ENCODE results near the gene ELFN2.
A peak's percentile ranks its signal among the peaks of the same experiment; 100 is the strongest.
"Not testable (repeated sequence)": the region's sequence is repeated elsewhere in the genome, so short reads cannot be mapped to it uniquely, and the experiment has no call there.

Gene ELFN2

DNA sequence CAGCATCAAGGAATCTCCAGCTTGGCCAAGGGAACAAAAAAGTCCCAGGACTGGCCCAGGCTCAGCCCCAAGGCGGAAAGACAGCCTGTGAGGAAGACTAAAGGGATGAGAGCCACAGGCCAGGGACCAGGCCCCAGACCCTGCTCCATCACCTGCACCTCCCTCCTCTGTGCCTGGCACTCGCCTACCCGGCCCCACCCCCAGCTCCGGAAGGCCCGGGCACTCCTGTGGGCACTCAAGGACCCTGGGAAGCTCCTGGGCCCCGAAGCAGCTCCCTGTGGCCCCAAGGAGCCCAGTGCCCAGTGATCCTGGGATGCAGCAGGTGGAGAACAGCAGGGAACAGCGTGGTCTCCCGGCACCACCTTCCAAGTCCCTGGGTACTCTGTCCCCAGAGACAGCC is 18.2 kb downstream of the ELFN2 start:
- DNase-seq, result no peak

DNA sequence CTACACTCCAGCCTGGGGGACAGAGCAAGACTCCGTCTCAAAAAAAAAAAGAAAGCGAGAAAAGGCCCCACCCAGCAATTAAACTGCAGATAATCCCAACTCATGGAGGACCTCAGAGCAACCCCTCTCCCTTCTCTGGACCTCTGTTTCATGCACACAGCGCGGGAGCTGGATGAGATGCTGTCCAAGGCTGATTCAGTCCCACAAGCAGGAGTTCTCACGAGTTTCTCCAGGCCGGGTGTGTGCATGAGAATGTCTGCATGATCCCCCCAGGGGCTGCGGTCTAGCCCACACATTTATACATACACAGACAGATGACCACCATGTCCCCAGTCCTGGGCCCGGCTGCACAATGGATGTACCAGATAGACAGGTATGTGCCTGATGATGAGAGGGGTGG is 19.4 kb downstream of the ELFN2 start:
- no peak for DNase-seq

- no peak for DNase-seq
Measured at GRCh38 chr22:37406441-37407235, 20.6 kb downstream of the ELFN2 start.

DNA sequence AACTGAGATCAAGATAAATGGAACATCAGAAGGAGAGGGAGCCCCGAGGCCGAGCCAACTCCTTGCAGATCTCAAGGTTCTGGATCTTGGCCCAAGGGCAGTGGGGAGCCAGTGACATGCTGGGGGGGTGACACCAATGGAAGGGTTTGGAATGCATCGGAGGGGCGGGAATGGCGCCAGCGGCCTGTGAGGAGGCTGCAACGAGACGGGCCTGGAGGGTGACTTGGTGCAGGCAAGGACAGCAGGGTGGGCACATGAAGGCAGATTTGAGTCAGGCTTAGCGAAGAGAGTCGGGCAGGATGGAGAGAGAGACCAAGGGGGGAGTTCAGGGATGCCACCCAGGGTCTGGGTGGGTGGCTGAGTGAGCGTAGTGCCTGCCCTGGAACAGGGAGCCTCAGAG is 23.2 kb downstream of the ELFN2 start:
- DNase-seq, result no peak

DNA sequence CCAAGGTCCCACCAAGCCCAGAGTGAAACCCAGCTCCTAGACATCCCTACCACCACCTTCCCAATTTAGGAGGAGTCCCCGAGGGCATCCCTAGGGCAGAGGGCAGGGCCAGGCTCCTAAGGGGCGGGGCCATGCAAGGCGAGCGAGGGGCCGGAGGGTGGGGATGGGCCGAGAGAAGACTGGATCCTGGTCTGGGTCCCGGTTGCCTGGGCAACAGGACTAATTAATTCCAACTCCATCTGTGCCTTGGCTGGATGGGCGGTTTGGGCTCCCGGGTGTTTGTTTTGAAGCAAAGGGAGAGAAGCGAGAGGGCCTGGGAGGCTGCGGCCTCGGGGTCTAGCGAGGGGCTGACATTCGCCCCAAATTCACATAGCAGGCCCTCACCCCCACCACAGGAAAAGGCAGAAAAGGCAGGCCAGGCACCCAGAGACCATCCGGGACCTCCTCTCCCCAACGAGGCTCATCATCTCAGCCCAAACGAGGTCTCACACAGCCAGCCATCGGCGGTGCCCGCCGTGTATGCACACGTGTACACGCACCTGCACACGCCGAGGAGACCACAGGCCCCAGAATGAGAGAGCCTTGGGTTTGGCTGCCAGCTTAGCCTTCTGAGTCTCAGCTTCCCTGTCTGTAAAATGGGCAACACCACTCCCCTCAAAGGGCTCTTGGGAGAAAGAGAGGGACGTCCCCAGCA is 23.9 kb downstream of the ELFN2 start:
- DNase-seq, result peak; percentile 86 to 90

DNA sequence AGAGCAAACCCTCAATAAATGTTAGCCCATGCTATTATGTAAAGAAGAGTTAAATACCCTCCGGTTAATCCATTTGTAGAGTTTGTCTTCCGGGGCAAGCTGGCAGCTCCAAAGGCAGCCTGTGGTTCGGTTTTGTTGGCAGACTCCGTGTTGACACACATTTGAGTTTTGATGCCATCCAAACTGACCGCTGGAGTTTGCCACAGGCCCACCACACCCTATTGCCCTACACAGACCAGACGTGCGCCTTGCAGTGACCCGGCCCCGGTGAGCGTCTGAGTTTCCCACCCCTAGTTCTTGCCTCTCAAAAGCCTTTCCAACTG is 25.1 kb downstream of the ELFN2 start:
- DNase-seq, result no peak

DNA sequence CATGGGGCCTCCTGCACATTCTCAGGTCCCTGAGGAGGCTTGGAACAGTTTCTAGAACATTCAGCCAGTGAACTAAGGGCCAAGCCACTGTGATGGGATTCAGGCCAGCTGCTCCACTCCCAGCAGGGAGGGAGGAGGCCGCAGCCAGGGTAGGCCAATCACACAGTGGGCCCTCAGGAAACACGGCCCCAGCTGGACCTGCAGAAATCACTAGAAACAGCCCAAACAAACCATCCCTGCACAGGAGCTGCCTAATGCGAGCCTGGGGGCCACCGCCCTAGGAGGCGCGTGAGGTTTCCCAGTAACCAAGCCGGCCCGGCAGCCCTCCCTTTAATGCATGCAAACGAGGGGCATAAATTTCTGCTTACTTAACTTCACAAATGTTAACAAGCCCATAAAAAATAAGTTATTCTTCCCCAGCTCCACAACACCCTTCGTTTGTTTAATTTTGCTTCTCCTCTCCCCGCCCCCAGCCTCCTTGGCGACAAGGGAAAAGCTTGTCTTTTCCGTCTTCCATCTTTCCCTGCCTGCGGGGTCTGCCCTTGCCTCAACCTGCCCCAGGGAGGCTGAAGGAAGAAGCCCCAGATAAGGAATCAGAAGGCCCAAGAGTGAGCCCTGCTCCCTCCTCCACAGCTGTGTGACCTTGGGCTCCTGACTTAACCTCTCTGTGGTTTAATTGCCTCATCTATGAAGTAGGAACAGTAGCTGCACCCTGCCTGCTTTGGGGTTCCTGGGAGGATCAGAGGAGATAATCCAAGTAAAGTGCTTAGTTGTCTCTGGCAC is 25.7 kb downstream of the ELFN2 start:
- DNase-seq, result peak; percentile 83 to 93

DNA sequence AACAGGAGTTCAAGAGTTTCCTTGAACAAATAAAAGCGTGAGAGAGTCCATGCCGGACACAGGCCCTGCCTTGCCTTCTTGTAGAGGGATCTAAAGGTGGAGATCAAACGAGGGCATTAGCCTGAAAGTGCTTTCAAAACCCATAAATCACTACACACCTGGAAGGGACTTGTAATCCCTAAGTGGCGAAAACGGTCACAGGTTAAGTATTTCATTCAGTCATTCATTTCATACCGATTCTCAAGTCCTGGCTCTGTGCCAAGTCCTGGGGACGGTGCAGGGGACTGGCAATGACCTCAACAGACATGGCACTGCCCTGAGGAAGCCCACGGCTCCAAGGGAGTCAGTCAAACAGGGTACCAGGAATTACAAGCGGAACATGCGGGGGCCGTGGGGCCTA is 26.6 kb downstream of the ELFN2 start:
- DNase-seq, result no peak

- DNase-seq, result not testable (repeated sequence)
Measured at GRCh38 chr22:37399457-37399856, 27.8 kb downstream of the ELFN2 start.

GRCh38 chr22:37397226-37397625 is 30.1 kb downstream of the ELFN2 start:
- no peak for DNase-seq

DNA sequence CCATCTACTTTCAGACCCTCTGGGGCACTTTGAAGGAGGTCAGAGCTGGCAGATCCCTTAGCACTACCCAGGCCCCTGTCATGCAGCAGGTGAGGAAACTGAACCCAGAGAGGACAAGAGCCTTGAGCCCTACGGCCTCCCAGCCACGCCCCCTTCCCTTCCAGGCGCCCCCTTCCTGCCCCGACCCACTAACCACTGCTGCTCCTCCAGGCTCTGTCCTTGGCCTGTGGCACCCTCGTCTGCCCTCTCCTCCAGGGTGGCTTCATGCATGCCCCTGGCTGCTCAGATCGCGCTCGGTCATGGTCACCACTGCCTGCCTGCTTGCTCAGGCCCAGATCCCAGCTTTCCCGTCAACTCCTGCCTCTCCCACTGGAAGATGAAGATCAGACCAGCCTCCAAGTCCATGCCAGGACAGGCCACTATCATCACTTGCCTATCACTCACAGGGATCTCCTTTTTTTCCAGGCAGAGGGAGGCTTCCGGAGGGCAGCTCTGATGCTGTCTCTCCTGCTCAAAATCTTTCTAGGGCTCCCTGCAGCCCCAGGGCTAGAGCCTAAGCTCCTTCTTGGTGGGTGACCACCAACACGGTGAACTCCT is 30.7 kb downstream of the ELFN2 start:
- DNase-seq, result no peak

DNA sequence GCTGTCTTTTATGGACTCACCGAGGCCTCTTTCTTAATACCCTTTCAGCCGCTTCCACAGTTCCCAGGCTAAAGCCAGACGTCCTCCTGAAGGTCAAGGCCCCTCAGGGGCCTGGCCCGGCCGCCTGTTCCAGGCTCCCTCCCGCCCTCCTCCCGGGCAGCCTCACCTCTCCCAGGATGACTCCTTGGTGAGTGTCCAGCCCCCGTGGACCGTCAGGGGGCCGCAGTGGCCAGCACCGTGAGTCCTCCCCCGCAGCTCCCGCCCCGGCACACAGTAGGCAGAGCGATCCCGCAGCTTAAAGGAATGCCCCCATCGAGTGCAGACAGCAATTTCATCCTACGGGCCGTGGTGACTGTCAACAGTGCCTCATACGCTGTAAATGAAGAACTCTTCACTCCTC is 32.9 kb downstream of the ELFN2 start:
- no peak for DNase-seq

- DNase-seq, result no peak
Measured at GRCh38 chr22:37393746-37394145, 33.5 kb downstream of the ELFN2 start.

DNA sequence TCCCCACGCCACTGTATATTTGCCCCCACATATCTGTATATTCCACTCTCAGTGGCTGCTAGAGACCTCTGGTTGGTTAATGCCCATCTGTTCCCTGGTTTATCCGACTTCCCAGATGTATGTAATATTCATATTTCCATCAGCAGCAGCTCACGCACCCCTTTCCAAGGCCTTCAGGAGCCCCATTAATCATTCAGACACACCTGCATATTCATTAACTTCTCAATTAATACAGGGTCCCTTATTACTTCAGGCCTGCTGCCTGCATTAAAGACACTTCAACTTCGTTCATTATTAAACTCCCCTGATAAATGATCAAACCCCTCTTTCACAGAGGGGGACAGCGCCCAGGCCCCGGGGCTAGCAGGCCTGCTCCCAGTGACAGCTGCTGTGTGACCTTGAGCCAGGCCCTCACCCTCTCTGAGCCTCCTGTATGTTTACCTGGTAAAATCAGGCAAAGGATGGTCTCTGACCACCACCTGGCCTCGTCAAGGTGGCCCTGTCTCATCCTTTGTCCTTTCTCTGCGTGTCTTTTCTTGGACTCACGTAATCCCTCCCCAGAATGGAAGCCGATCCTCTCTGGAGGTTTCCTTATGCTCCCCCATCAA is 34.5 kb downstream of the ELFN2 start:
- no peak for DNase-seq

DNA sequence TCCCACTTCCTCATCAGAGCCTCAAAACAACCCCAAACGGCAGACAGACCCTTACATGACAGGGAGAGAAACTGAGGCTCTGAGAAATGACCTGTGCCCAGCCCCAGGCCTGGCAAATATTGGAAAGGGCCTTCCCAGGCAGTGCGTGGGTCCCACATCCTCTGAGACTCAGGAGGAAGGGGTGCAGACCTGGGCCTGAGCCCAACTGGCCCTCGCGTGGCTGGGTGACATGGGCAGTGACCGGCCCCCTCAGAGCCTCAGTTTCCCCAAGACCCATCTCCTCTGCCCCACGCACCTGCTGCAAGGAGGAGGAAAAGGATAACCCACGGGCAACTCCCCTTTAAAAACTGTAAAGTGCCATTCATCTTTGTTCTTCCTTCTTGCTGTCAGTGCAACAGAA is 35.6 kb downstream of the ELFN2 start:
- DNase-seq, result no peak

- DNase-seq, result no peak
Measured at GRCh38 chr22:37390075-37390474, 37.2 kb downstream of the ELFN2 start.

DNA sequence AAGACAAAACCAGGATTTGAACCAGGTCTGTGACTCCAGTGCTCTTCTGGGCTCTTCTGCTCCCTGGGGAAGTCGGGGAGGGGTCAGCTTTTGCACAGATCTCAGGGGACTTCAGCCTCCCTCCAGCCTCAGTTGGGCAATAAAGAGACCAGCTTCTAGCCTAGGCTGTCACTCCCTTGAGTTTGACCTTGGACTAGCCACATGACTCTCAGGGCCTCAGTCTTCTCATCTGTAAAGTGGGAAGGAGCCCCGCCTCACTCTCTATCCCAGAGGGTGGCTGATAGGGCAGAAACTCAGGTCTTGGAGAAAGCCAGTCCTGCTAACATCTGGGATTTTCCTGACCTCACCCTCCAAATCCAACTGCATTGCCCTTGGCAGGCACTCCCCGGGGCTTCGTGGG is 38.7 kb downstream of the ELFN2 start:
- DNase-seq, result no peak

- peak; percentile 36 to 77 for DNase-seq
Measured at GRCh38 chr22:37387793-37388192, 39.5 kb downstream of the ELFN2 start.

- no peak for DNase-seq
Measured at GRCh38 chr22:37386441-37386840, 40.8 kb downstream of the ELFN2 start.

DNA sequence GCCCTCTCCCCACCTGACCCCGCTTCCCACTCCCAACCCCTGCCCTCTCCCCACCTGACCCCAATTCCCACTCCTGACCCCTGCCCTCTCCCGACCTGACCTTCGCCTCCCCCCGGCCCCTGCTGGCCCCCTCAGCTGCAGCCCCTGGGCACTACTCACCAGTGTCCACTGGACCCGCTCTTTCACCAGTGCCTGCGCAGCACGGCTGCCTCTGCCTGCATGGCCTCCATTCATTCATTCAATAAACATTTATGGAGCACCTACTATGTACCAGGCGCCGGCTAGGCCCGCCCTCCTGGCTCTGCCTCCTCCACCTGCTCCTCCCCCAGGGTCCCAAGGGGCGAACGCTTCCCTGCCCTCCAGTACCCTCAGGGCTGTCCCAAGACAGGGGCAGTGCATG is 42.6 kb downstream of the ELFN2 start:
- no peak for DNase-seq

GRCh38 chr22:37383341-37383740 is 43.9 kb downstream of the ELFN2 start:
- DNase-seq, result peak in 1 of 2 experiments; percentile 59

- DNase-seq, result no peak
Measured at GRCh38 chr22:37381489-37381888, 45.8 kb downstream of the ELFN2 start.

DNA sequence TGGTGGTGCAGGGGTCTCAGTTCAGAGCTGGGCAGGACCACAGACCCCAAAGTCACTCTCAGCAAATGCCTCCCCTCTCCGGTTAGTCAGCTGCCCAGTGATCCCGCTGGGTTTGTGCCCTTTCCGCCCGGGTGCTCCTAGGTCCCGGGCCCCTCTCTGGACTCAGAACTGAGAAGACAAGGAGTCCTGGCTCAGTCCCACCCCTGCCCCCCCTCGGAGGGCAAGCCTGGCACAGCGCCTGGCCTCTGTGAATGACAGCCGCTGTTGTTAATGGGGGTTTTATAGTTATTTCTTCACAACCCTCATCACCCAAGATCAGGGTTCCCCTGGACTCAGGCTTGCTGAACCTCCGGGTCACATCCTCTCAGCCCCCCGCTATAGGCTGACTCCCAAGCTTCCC is 47.6 kb downstream of the ELFN2 start:
- DNase-seq, result no peak

Data from NCI-H526 (cell line).